Stimulated activated memory B cell treated with anti-CD40 and anti-IgM and Interleukin-4, amounts not matched to agents 10 μg/mL and 1 μg/mL and 100 μg/mL, for 72 hours (primary cell): Measurements from ENCODE around the gene KIF4B.
"Not testable (repeated sequence)": the region's sequence is repeated elsewhere in the genome, so short reads cannot be mapped to it uniquely, and the experiment has no call there.

Source experiments
- ATAC-seq: fragments of 150-1000 bp; cut with Tn5 transposase; 2 replicates; pipeline ENCODE4 v1.10.0; 2021
- H3K27ac Mint-ChIP-seq: one replicate; pipeline ENCODE4 v1.8.0; 2022; ENCODE audit warnings: mild to moderate bottlenecking, mixed read lengths
- H3K27me3 Mint-ChIP-seq: one replicate; pipeline ENCODE4 v1.8.0; 2022; ENCODE audit warnings: mixed read lengths
- H3K36me3 Mint-ChIP-seq: one replicate; pipeline ENCODE4 v1.8.0; 2022; ENCODE audit warnings: mixed read lengths
- H3K4me1 Mint-ChIP-seq: one replicate; pipeline ENCODE4 v1.8.0; 2022; ENCODE audit warnings: mixed read lengths
- H3K4me3 Mint-ChIP-seq: one replicate; pipeline ENCODE4 v1.8.0; 2022; ENCODE audit warnings: mild to moderate bottlenecking, moderate library complexity, mixed read lengths
- H3K9me3 Mint-ChIP-seq: one replicate; pipeline ENCODE4 v1.8.0; 2022; ENCODE audit warnings: mixed read lengths

The KIF4B gene

GRCh38 chr5:155013526-155013925 is at the start of gene KIF4B:
Gene KIF4B (plus strand): TSS chr5:155013755. CDS start chr5:155013860, 105 bp downstream.
- Mint-ChIP-seq H3K27me3 (peaks cover 14% of the 10 kb centered on the region), H3K9me3 (peaks cover 6% of the 10 kb centered on the region), H3K27ac (no peak within 1 kb of the TSS), H3K36me3 (no peaks in the 10 kb centered on the region), H3K4me3 (no peak within 1 kb of the TSS), H3K4me1 (no peaks in the 10 kb centered on the region)
- no peak for ATAC-seq

GRCh38 chr5:154966081-154966841 is 47.3 kb upstream of the KIF4B start:
- H3K4me3 Mint-ChIP-seq: no peak overlapping the region
- H3K4me1 Mint-ChIP-seq: no peaks in the 10 kb centered on the region

GRCh38 chr5:154966874-154967273 is 46.7 kb upstream of the KIF4B start:
- H3K27me3 Mint-ChIP-seq: no peaks in the 10 kb centered on the region
- no peak overlapping the region for H3K4me3 Mint-ChIP-seq
- peaks cover 56% of the 10 kb centered on the region for H3K36me3 Mint-ChIP-seq
- H3K27ac Mint-ChIP-seq: no peak overlapping the region
- no peaks in the 10 kb centered on the region for H3K4me1 Mint-ChIP-seq
- no peak for ATAC-seq
- H3K9me3 Mint-ChIP-seq: no peaks in the 10 kb centered on the region

More at GRCh38 chr5:154966081-154966841, 47.3 kb upstream of the KIF4B start:
- Mint-ChIP-seq H3K36me3 (peaks cover 56% of the 10 kb centered on the region), H3K9me3 (no peaks in the 10 kb centered on the region), H3K27me3 (no peaks in the 10 kb centered on the region), H3K27ac (no peak overlapping the region)
- no peak for ATAC-seq

GRCh38 chr5:154967421-154968024 is 46.0 kb upstream of the KIF4B start:
- H3K4me3 Mint-ChIP-seq: no peak overlapping the region

DNA sequence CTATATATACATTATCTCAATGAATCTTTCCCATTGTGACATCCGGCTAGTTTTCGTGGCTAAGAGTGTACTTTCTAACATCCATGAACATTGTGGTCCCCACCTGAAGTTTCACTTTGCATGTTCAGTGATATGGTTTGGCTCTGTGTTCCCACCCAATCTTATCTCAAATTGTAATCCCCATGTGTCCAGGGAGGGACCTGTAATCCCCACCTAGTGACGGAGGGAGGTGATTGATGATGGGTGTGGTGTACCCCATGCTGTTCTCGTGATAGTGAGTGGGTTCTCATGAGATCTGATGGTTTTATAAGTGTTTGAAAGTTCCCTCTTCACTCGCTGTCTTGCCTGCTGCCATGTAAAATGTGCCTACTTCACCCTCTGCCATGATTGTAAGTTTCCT is 44.6 kb upstream of the KIF4B start:
- no peaks in the 10 kb centered on the region for H3K27me3 Mint-ChIP-seq
- no peaks in the 10 kb centered on the region for H3K4me1 Mint-ChIP-seq
- H3K27ac Mint-ChIP-seq: no peak overlapping the region
- ATAC-seq: no peak
- no peak overlapping the region for H3K4me3 Mint-ChIP-seq
- peaks cover 49% of the 10 kb centered on the region for H3K36me3 Mint-ChIP-seq
- no peaks in the 10 kb centered on the region for H3K9me3 Mint-ChIP-seq

More at GRCh38 chr5:154967421-154968024, 46.0 kb upstream of the KIF4B start:
- Mint-ChIP-seq H3K36me3 (peaks cover 56% of the 10 kb centered on the region), H3K9me3 (no peaks in the 10 kb centered on the region), H3K27me3 (no peaks in the 10 kb centered on the region), H3K4me1 (no peaks in the 10 kb centered on the region), H3K27ac (no peak overlapping the region)
- ATAC-seq: no peak

DNA sequence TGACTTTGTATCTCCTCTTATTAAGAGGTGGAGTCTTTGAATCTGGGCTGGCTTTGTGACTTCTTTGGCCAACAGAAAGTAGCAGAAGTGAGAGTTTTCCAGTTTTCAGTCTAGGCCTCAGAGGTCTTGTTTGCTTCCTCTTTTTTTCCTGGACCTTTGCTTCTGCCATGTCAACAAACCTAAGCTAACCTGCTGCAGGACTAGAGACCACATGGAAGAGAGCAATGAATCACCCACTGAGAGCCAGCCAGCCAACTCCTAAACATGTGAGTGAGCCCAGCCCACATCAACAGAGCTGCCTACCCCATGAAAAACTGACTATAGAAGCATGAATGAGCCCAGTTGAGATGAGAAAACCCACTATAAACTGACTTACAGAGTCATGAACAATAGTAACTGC is 42.8 kb upstream of the KIF4B start:
- Mint-ChIP-seq H3K36me3 (peaks cover 39% of the 10 kb centered on the region), H3K4me3 (no peak overlapping the region), H3K27me3 (no peaks in the 10 kb centered on the region), H3K27ac (no peak overlapping the region), H3K4me1 (no peaks in the 10 kb centered on the region), H3K9me3 (peaks cover 4% of the 10 kb centered on the region)
- no peak for ATAC-seq

- Mint-ChIP-seq H3K27me3 (no peaks in the 10 kb centered on the region), H3K27ac (no peak overlapping the region), H3K9me3 (peaks cover 6% of the 10 kb centered on the region), H3K4me1 (no peaks in the 10 kb centered on the region), H3K4me3 (no peak overlapping the region), H3K36me3 (peaks cover 37% of the 10 kb centered on the region)
- no peak for ATAC-seq
Observed at GRCh38 chr5:154971501-154971900, 42.1 kb upstream of the KIF4B start.

DNA sequence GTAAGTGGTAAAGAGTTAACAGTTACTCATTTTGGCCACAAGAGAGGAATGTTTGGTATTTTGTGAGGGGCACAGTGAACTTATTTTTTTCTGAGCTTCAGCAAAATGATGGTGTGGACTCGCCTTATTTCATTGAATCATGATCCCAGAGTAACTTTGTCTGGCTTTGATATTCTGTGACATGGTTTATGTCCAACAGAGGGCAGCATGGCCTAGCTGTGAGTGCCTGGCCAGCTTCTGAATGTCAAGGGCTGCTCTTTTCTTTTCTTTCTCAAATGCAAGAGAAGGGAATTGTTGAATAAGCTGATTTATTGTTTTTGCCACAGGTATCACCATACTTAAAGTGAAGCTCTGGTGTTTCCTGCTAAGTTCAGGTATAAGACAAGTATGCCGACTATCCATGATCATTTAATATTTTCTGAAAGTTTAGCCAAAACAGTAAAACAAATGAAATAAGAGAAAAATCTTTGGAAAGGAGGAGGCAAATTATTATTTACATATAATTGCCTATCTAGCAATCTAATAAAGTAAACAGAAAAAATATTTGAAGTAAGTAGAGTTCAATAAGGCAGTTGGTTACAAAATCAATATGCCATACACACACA is 41.0 kb upstream of the KIF4B start:
- no peaks in the 10 kb centered on the region for H3K27me3 Mint-ChIP-seq
- H3K36me3 Mint-ChIP-seq: peaks cover 39% of the 10 kb centered on the region
- no peak overlapping the region for H3K27ac Mint-ChIP-seq
- H3K4me1 Mint-ChIP-seq: no peaks in the 10 kb centered on the region
- ATAC-seq: no peak
- H3K4me3 Mint-ChIP-seq: no peak overlapping the region
- H3K9me3 Mint-ChIP-seq: peaks cover 9% of the 10 kb centered on the region

DNA sequence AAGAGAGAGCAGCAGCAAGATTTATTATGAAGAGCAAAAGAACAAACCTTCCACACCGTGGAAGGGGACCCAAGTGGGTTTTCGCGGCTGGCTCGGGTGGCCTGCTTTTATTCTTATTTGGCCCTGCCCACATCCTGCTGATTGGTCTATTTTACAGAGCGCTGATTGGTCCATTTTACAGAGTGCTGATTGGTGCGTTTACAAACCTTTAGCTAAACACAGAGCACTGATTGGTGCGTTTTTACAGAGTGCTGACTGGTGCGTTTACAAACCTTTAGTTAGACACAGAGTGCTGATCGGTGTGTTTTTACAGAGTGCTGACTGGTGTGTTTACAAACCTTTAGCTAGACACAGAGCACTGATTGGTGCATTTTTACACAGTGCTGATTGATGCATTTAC is 37.5 kb upstream of the KIF4B start:
- not testable (repeated sequence) for H3K27ac Mint-ChIP-seq, H3K4me3 Mint-ChIP-seq, H3K27me3 Mint-ChIP-seq, H3K4me1 Mint-ChIP-seq, H3K9me3 Mint-ChIP-seq, ATAC-seq
- peaks cover 20% of the 10 kb centered on the region for H3K36me3 Mint-ChIP-seq

GRCh38 chr5:154977409-154977808 is 36.1 kb upstream of the KIF4B start:
- H3K27me3 Mint-ChIP-seq: no peaks in the 10 kb centered on the region
- no peak overlapping the region for H3K27ac Mint-ChIP-seq
- H3K36me3 Mint-ChIP-seq: peaks cover 20% of the 10 kb centered on the region
- H3K9me3 Mint-ChIP-seq: peaks cover 9% of the 10 kb centered on the region
- no peak overlapping the region for H3K4me3 Mint-ChIP-seq
- H3K4me1 Mint-ChIP-seq: no peaks in the 10 kb centered on the region
- ATAC-seq: no peak

- H3K27ac Mint-ChIP-seq, ATAC-seq, H3K4me1 Mint-ChIP-seq, H3K9me3 Mint-ChIP-seq, H3K27me3 Mint-ChIP-seq, H3K4me3 Mint-ChIP-seq: not testable (repeated sequence)
- H3K36me3 Mint-ChIP-seq: peaks cover 20% of the 10 kb centered on the region
Observed at GRCh38 chr5:154978294-154978693, 35.3 kb upstream of the KIF4B start.

DNA sequence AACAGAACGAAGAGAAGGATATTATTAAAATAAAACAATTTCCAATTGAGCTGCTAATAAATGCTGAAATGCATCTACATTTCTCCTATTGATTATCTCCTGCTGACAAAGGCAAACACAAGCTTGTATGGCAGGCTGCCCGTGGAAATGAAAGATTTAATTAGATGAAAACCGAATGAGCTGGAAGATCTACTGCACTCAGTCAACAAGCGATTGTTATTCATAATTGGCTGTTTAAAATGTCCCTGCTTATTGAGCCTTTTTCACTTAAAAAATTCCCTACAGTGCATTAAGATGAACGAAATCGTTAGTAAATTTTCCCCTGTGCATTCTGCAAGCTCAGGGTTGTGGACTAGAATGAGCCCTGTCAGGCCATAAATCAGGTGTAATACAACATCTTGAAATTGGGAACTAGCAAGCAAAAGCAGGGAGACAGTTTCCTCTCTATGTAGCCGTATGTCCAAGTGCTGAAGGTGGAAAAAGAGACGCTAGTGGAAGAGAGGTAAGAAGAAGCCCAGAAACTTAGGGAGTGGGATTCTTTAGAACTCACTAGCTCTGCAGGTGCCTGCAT is 28.5 kb upstream of the KIF4B start:
- Mint-ChIP-seq H3K27ac (no peak overlapping the region), H3K36me3 (no peaks in the 10 kb centered on the region), H3K27me3 (peaks cover 14% of the 10 kb centered on the region), H3K4me1 (no peaks in the 10 kb centered on the region), H3K9me3 (no peaks in the 10 kb centered on the region), H3K4me3 (no peak overlapping the region)
- ATAC-seq: no peak

DNA sequence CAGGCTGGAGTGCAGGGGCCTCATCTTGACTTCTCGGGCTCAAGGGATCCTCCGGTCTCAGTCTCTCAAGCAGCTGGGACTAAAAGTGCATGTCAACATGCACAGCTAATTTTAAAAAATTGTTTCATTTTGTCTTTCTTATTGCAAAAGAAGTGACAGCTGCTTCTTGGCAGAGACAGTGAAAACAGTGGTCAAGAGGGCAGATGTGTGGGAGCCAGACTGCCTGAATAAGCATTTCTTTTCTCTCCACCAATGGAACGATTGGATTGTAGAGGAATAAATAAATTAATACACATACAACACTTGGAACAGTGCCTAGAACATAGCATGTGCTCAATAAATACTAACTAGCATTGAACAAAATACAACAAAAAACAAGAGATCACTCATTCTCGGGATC is 27.4 kb upstream of the KIF4B start:
- Mint-ChIP-seq H3K9me3 (no peaks in the 10 kb centered on the region), H3K4me3 (no peak overlapping the region), H3K27me3 (peaks cover 14% of the 10 kb centered on the region), H3K4me1 (no peaks in the 10 kb centered on the region), H3K36me3 (no peaks in the 10 kb centered on the region), H3K27ac (no peak overlapping the region)
- no peak for ATAC-seq

- Mint-ChIP-seq H3K27ac (no peak overlapping the region), H3K36me3 (no peaks in the 10 kb centered on the region), H3K9me3 (peaks cover 3% of the 10 kb centered on the region), H3K4me3 (no peak overlapping the region), H3K4me1 (peaks cover 9% of the 10 kb centered on the region), H3K27me3 (peaks cover 14% of the 10 kb centered on the region)
- no peak for ATAC-seq
Observed at GRCh38 chr5:154989626-154990025, 23.9 kb upstream of the KIF4B start.

GRCh38 chr5:154993461-154993860 is 20.1 kb upstream of the KIF4B start:
- H3K27ac Mint-ChIP-seq: no peak overlapping the region
- ATAC-seq: no peak
- no peaks in the 10 kb centered on the region for H3K27me3 Mint-ChIP-seq
- peaks cover 9% of the 10 kb centered on the region for H3K4me1 Mint-ChIP-seq
- H3K4me3 Mint-ChIP-seq: no peak overlapping the region
- no peaks in the 10 kb centered on the region for H3K36me3 Mint-ChIP-seq
- peaks cover 3% of the 10 kb centered on the region for H3K9me3 Mint-ChIP-seq
